Eye (tissue), 1 donor: ENCODE measurements around the gene LZIC.

ENCODE experiments used
- DNase-seq: peaks from one replicate; pipeline ENCODE4 v3.0.0-alpha.2; 2015

Gene LZIC

DNA sequence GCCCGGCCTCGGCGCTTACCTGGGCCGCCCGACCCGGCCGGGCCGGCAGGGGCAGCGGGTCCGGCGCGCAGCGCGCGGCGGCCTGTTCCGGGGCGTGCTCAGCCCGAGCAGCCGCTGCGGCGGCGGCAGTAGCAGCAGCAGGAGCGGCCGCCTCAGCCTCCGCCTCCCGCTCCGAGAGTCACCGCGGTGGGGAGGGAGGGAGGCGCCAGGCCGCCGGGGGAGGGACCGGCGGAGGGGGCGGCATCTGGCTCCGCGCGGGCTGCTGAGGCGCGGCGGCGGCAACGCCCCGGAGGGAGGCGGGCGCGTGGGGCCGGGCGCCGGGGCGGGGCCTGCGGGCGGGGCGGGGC, 33.1 kb downstream of the LZIC start, which contains the start of gene CTNNBIP1:
TSS of gene CTNNBIP1 (minus strand) at position 194 of the 347 bp plus-strand sequence. CDS start 38,205 bp downstream, outside the sequence.
- no peak for DNase-seq

DNA sequence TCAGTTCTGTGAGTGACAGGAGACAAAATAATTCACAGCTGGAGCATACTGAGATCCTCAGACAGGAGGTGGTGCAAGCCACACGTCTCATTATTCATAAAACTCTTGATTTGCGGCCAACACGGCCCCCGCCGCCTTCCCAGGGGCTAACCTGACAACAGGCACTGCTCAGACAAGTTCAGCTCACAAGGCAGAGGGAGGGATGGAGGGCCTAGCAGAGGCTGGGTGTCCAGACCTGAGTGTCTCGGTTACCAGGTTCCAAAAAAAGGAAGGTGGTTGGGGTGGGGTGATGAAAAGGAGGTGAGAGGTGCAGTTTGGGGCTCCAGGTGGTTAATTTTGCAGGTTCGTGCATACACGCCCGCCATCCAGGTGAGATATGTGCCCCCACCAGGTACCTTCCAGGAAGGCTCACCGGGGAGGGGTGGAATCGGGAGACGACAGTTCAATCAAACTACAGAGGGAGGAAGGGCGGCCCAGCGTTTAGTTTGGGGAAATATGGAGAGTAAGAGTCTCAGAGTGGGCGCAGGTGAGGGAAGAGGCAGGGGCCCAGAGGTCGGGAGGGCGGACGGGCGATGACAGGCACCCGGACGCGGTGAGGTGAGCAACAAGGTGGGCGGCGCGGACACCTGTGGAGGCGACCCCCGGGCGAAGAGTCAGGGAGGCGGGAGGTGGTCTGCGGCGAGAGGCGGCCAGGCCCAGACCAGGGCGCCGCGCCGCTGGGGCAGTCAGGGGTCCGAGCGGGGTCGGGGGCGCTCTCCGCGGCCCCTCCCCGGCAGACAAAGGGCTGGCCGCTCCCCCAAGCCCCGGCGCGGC, 33.8 kb downstream of the LZIC start:
- peak; percentile 60 for DNase-seq

- no peak for DNase-seq
Observed at GRCh38 chr1:9908871-9909233, 34.3 kb downstream of the LZIC start.

GRCh38 chr1:9907441-9907840, 35.8 kb downstream of the LZIC start:
- DNase-seq = no peak

DNA sequence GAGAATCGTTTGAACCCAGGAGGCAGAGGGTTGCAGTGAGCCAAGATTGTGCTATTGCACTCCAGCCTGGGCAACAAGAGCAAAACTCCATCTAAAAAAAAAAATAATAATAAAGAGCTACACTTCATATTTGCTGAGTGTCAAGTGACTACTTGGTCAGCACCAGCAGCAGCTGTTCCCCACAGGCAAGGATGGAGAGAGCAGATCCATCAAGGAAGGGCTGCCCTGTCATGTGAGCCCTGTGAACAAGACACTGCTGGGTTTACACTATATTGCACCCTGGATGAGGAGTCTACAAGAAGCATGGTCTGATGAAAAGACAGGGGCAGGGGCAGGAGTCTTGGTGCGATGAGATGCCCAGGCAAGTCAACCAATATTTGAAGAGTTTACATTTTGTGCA, 36.7 kb downstream of the LZIC start:
- no peak for DNase-seq

- no peak for DNase-seq
Observed at GRCh38 chr1:9905010-9905409, 38.2 kb downstream of the LZIC start.

- DNase-seq = no peak
Observed at GRCh38 chr1:9904596-9904995, 38.6 kb downstream of the LZIC start.

- DNase-seq = no peak
Observed at GRCh38 chr1:9903801-9904527, 39.2 kb downstream of the LZIC start.

GRCh38 chr1:9902060-9902452, 41.1 kb downstream of the LZIC start:
- DNase-seq = no peak

DNA sequence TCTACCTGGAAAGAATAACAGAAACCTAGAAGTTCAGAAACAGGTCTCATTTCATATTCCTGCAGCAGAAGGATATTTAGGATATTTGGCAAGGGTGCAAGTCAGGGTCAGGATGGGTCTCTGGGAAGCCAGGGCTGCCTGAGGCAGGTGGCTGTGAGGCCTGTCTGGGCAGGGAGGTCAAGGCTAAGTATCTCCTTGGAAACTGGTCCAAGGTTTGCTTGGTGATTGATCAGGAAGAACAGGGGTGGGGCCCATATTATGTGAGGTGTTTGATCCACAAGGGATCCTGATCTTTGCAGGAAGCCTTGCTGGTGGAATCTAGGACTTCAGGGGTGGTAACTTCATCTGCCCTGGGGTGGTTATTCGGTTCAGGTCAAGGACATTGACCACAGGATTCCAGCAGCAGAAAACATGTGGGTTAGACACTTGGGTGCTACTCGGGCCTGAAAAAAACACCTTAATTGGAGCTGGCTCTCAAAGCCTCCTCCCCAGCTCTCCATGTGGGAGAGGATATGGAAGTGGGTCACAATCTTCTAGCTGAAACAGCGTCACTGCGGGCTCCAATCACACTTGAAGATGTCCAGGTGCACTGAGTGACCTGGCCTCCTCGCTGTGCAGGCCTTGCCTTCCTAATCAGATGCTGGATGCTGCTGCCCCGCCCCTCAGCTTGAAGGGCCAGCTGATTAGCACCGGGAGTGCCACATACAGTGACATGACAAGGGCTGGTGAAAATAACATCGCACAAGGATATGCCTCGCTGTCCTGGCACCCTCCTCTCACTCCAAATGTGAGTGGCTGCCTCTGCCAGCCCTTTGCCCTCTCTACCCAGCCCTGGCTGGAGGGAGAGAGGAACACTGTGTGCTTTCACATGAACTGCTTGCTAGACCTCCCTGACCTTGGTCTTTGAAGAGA, 41.8 kb downstream of the LZIC start:
- DNase-seq = no peak

- DNase-seq = no peak
Observed at GRCh38 chr1:9900142-9901043, 42.8 kb downstream of the LZIC start.

DNA sequence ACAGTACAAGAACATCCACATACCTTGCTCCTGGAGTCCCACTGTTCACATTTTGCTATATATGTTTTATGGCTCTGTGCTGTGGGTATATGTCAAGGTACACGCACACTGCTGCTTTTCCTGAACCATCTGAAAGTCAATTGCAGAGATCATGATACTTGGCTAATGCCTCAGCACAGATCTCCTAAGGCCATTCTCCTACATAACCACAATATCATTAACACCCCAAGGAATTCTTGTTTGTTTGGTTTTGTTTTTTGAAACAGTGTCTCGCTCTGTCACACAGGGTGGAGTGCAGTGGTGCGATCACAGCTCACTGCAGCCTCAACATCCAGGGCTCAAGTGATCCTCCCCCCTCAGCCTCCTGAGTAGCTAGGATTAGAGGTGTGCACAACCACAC, 49.1 kb downstream of the LZIC start:
- DNase-seq = peak; percentile 24

GRCh38 chr1:9892563-9893528, 50.3 kb downstream of the LZIC start:
- peak; percentile 78 for DNase-seq

DNA sequence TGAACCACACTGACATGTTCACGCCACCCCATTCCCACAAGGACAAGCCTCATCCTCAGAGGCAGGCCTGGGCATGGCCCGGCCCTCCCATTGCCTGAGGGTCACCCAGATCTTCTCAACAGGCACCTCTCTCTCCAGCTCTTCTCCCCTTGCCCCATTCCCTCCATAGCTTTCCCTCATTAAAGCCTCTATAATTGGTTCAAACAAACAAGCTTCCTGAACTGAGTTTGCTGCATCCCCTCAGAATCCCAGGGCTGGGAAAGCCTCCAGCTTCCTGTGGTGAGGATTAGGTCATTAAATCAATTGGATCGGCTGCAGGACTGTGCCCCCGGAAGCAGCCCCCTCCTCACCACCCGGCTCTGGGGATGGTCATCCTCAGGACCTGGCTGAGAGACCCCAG, 52.0 kb downstream of the LZIC start:
- peak; percentile 75 for DNase-seq

DNA sequence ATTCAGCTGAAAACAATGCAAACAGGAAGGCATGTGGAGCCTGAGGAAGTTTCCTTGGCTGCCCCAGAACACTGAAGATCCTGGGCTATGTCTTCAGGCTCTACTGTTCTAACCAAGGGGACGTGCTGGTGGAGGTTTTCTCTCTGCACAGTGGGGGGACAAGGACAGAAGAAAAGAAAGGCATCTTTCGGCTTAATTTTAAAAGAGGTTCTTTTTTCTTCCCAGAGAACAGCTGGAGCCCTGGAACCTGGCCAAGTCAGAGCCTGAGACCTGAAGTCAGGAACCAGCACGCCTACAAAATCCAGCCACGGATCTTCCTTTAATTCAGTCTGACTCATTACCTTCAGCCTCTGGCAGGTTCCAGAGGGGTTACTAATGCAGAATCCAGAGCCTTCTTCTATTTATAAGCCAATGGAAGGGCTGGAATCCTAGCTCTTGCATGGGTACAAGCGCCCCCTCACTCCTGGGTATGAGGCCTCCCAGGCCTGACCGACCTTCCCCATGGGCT, 52.9 kb downstream of the LZIC start:
- DNase-seq = peak; percentile 76

DNA sequence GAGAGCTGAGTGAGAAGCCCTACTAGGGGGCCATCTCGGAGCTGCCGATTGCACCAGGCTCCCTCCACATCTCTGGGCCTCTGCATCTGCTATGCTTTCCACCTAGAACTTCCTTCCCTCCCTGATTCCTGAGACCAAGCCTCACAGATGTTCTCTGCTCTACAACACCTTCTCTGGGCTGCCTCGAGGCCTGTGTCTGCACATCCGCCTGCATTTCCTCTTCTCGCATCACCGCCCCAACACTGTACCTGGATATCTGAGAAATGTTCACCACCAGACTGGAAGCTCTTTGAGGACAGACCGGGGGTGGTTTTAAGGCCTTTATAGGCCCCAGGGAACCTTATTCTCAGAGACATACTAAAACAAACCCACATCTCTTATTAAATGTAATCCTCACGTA, 53.8 kb downstream of the LZIC start:
- no peak for DNase-seq

GRCh38 chr1:9888886-9889285, 54.3 kb downstream of the LZIC start:
- DNase-seq = no peak

DNA sequence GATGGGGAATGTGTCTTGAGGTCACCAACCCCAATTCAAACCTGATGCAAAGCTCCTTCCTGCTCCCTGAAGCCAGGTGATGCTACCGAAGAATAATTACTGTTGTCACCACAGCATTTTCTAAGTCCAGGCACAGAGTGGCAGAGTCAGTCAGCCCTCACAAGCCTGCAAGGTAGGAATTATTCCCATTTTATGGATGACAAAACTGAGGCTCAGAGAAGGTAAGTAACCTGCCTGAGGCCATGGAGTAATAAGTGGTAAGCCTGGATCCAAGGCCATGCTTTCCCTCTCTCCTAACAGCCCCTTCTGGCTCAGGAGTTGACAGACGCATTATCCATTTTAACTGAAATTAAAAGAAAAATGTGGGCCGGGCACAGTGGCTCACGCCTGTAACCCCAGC, 56.1 kb downstream of the LZIC start:
- no peak for DNase-seq

- peak; percentile 63 for DNase-seq
Observed at GRCh38 chr1:9886092-9886742, 57.0 kb downstream of the LZIC start.

- no peak for DNase-seq
Observed at GRCh38 chr1:9884805-9885204, 58.4 kb downstream of the LZIC start.
